Thoracic aorta (tissue), 2 donors: ENCODE measurements around the gene SPSB4. TPM values are rescaled to one million over a fixed set of nuclear protein-coding genes. Genes with fewer than 3 reads are reported as not detected.

Experiments used
- ATAC-seq: fragments of 150-250 bp; one replicate; pipeline ENCODE4 v1.8.0; 2017; ENCODE audit warnings: low read depth; ENCODE audit not compliant: insufficient number of reproducible peaks, low FRiP score
- DNase-seq: peaks from one replicate; pipeline ENCODE4 v3.0.0-alpha.2; 2020; ENCODE audit warnings: low spot score
- H3K27ac ChIP-seq, 2 donors: fragments of 200-600 bp; sonication (generic); 1 replicate in 1 of 2; 2 replicates in 1 of 2; pipeline ENCODE4 v1.5.1; 2016; ENCODE audit warnings: mild to moderate bottlenecking in 2 of 2, moderate library complexity in 2 of 2
- H3K27me3 ChIP-seq: fragments of 200-600 bp; sonication (generic); replicated peaks from 2 replicates; pipeline ENCODE4 v1.6.0; 2016; ENCODE audit warnings: mild to moderate bottlenecking; ENCODE audit not compliant: insufficient read depth
- H3K36me3 ChIP-seq: fragments of 200-600 bp; sonication (generic); one replicate; pipeline ENCODE4 v1.5.1; 2016
- H3K4me1 ChIP-seq, 2 donors: fragments of 200-600 bp; sonication (generic); 1 replicate in 1 of 2; 2 replicates in 1 of 2; pipeline versions ENCODE4 v1.5.1 to v1.6.0; 2016; ENCODE audit warnings: low read depth in 2 of 2, mild to moderate bottlenecking in 1 of 2; ENCODE audit not compliant: control insufficient read depth in 1 of 2
- H3K4me3 ChIP-seq: fragments of 200-600 bp; sonication (generic); 2 replicates; pipeline ENCODE4 v1.5.1; 2016; ENCODE audit warnings: mild to moderate bottlenecking
- H3K9me3 ChIP-seq: fragments of 200-600 bp; sonication (generic); 2 replicates; pipeline ENCODE4 v1.5.1; 2016
- total RNA-seq, 2 donors: library from RNA; depleted of rRNA; stranded (reverse); fragments of >200 nt; gene quantifications; one replicate each; pipeline versions ENCODE4 v1.1.0 to v1.2.3, GENCODE V29; 2016
- TF ChIP-seq, protein P1 (sequence below): fragments of 200-600 bp; sonication (generic); IDR thresholded peaks from one replicate; pipeline ENCODE4 v1.5.1; 2019; ENCODE audit warnings: antibody characterized with exemption

SPSB4 gene
- total RNA-seq, 2 donors from 2014 or later: 0.41 to 1.1 TPM

DNA sequence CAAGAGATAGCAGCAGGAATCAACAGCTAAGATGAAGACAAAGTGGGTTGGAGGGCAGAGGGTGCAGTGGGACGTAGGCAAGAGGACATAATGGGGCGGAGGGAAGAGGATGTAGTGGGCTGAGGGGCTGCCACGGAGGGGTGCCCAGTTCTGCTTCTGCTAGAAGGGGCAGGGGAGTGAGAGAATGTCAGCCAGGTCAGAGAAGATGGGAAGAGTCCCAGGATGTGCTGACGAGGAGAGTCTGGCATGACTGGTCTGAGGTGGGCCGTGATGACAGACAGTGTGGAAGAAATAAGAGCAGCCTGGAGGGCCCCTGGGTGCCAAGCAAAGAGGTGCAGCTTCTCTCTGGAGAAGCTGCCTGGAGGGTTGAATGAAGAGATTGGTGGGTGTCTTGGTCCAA lies 4.0 kb downstream of the SPSB4 start:
- TF ChIP-seq, protein P1, sequence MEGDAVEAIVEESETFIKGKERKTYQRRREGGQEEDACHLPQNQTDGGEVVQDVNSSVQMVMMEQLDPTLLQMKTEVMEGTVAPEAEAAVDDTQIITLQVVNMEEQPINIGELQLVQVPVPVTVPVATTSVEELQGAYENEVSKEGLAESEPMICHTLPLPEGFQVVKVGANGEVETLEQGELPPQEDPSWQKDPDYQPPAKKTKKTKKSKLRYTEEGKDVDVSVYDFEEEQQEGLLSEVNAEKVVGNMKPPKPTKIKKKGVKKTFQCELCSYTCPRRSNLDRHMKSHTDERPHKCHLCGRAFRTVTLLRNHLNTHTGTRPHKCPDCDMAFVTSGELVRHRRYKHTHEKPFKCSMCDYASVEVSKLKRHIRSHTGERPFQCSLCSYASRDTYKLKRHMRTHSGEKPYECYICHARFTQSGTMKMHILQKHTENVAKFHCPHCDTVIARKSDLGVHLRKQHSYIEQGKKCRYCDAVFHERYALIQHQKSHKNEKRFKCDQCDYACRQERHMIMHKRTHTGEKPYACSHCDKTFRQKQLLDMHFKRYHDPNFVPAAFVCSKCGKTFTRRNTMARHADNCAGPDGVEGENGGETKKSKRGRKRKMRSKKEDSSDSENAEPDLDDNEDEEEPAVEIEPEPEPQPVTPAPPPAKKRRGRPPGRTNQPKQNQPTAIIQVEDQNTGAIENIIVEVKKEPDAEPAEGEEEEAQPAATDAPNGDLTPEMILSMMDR: no peak
- DNase-seq: no peak
- Histone ChIP-seq H3K27ac (no peak overlapping the region), H3K4me3 (no peak overlapping the region), H3K36me3 (no peaks in the 10 kb centered on the region), H3K9me3 (no peaks in the 10 kb centered on the region), H3K27me3 (no peaks in the 10 kb centered on the region), H3K4me1 (peaks cover 0 to 25% of the 10 kb centered on the region in 2 donors)
- ATAC-seq: no peak

DNA sequence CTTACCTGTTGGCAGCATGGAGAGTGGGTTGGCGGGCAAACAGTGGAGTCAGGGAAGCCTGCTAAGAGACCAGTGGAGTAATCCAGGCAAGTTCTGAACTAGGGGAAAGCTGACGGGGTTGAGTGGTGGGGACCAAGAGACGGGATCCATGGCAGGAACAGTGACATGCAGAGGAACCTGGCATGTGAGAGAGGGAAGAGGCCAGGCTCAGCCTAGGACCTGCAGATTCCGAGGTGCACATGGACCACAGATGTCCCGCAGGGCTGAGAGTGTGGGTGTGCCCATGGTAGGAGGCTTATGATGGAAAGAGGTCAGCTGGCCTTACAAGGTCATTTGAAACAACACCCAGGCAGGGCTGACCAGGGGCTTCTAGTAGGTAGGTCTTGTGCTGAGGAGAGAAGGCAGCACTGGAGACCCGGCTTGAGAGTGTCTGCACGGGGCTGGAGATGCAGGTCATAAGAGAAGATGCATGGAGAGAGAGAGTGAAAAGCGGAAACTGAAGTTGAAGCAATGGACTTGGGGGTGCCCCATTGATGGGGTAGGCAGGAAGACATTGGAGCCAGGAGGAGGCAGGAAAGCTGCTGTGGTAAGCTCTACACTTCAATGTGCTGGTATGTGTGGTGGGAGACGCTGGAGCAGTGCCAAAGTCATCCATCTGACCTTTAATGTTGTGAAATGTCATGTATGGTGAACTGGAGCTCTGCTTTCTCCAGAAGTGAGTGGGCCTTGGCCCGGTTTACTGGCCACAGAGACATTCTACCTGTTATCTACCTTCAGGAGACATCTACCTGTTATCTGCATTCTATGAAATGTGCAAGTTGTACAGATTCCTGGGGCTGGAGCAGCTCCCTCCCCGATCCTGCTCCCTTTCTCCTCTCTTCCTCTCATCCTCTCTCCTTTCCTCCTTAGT lies 4.6 kb downstream of the SPSB4 start:
- no peak overlapping the region for H3K27ac ChIP-seq
- no peaks in the 10 kb centered on the region for H3K36me3 ChIP-seq
- TF ChIP-seq, protein P1: no peak
- DNase-seq (no peak), ATAC-seq (no peak)
- no peak overlapping the region for H3K4me3 ChIP-seq
- H3K9me3 ChIP-seq: no peaks in the 10 kb centered on the region
- H3K4me1 ChIP-seq: peaks cover 0 to 20% of the 10 kb centered on the region in 2 donors
- H3K27me3 ChIP-seq: no peaks in the 10 kb centered on the region

DNA sequence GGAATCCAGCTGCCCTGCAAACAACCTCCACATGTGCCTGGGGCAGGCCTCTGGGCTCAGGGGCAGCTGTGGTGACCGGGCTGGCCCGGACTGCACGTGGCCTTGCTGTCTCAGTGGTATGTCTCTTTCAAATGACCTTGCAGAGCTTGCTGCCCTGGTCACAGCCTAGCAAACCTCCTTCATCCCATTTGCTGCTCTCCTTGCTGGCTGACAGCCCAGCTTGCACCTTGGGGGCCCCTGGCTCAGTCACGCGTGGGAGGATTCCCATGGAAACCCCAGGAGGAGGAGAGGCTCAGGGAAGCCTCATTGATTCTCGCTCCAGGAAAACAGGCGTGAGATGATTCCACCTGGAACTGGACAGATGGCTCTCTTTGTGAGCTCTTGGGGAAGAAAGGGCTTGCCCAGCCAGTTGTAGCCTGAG lies 5.6 kb downstream of the SPSB4 start:
- Histone ChIP-seq H3K36me3 (no peaks in the 10 kb centered on the region), H3K9me3 (no peaks in the 10 kb centered on the region), H3K27ac (no peak overlapping the region), H3K4me1 (peaks cover 0 to 10% of the 10 kb centered on the region in 2 donors), H3K4me3 (no peak overlapping the region), H3K27me3 (no peaks in the 10 kb centered on the region)
- TF ChIP-seq, protein P1: no peak
- DNase-seq: no peak
- ATAC-seq: no peak

DNA sequence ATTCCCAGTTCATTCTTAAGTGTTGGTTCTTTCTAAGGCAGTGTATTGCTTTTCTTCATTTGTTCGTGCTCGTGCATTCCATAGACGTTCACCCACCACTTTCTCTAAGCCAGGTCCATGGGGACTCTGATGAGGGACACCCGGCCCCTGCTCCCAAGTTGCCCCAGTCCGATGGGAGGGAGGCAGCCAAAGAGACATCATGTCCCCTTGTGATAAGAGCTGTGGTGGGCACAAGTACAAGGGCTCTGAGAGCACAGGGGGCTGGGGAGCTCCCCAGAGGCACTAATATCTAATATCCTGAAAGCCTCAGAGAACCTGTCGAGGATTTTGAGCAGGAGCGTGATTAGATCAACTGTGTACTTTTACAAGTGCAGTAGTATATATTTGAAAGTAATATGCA lies 6.3 kb downstream of the SPSB4 start:
- DNase-seq: no peak
- no peak for ATAC-seq
- Histone ChIP-seq H3K27me3 (no peaks in the 10 kb centered on the region), H3K4me3 (no peak overlapping the region), H3K9me3 (no peaks in the 10 kb centered on the region), H3K36me3 (no peaks in the 10 kb centered on the region), H3K4me1 (peaks cover 0 to 4% of the 10 kb centered on the region in 2 donors), H3K27ac (no peak overlapping the region)
- TF ChIP-seq, protein P1: no peak

DNA sequence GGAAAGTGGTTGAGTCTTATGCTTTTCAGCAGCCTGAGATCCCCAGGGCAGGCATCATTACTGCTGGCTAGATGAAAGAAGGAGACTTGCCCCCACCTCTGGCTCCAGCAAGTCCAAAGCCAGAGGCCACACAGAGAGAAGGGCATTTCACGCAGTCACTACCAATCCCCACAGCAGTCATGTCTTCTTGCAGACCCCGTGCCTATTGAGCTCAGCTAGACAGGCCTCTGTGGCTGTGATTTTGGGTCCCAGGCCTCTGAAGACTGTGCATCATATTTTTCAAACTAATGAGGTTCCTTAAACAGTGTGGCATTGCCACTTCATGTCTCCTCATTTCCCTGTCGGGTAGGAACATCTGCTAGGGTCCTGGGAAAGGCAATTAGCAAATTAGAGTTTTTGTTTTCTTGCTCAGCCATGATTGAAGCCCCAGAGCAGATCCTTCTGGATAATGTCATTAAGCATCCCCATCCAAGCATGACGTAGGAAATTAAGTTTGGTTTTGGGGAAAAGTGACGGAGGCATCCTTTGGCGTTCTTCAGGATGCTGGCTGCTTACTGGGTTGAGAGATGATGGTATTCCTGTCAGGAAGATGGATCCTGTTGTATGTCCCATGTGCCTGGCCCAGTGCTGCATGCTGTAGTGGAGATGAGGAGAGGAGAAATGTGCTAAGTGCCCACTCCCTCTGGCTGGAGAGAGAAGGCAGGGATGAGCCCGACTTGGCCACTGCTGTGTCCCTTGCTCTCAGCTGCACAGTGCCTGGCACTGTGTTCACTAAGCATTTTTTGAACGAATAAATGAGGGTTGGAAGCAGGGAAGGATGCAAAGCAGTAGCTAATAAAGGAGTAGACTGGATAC lies 7.0 kb downstream of the SPSB4 start:
- Histone ChIP-seq H3K36me3 (no peaks in the 10 kb centered on the region), H3K27ac (no peak overlapping the region), H3K9me3 (no peaks in the 10 kb centered on the region), H3K4me3 (no peak overlapping the region), H3K27me3 (no peaks in the 10 kb centered on the region), H3K4me1 (no peaks in the 10 kb centered on the region)
- TF ChIP-seq, protein P1: no peak
- DNase-seq (no peak), ATAC-seq (no peak)
